ENCODE data around the gene MLIP. TPM values are rescaled to one million over a fixed set of nuclear protein-coding genes. Genes with fewer than 3 reads are reported as not detected.
"Not testable (repeated sequence)": the region's sequence is repeated elsewhere in the genome, so short reads cannot be mapped to it uniquely, and the experiment has no call there.

Gene MLIP
- total and polyA plus RNA-seq, 2 experiments from 2014 or later = not detected

DNA sequence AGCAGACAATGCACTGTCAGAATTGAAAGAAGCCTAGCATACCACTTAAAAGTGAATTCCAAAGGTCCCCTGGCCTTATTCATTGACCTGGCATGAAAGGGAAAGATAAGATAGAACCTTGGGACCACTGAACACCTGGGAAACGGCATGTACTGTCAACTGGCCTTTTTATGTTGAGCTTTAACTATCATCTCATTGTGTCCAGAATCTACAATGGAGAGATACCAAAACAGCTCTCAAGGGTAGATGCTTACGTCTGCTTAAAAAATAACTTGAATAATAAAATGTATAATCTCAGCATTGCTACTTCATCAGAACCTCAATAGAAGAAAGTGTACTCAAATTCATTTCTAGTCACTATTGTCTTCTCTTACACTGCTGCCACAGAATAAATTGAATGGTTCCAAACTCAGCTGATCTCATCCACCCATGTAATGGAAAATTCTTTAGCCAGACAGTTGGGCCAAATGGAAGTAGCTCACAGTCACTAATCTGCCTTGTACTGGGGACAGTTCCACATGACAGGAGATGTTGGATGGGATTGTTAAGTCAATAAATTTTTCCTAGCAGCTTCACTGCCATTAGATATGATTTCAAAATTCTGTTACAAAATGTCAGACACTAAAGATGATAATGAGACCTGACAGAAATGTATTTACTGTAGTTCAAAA lies 93.8 kb downstream of the MLIP start (continued):
- TF ChIP-seq CTCF (conservative IDR thresholded peaks at IDR 0.05; ENCODE audit: low read depth in 2 of 2) = no peak
- no peak for TF ChIP-seq ZNF114 (CRISPR knock-in tag; IDR thresholded peaks at IDR 0.05)
- TF ChIP-seq NANOG (IDR thresholded peaks at IDR 0.05; ENCODE audit: borderline replicate concordance) = no peak
- TF ChIP-seq EZH2phosphoT487 (IDR thresholded peaks at IDR 0.05; ENCODE audit: unreplicated experiment) = no peak
- TF ChIP-seq EZH2 (IDR thresholded peaks at IDR 0.05; ENCODE audit: low read depth, unreplicated experiment) = no peak
- TF ChIP-seq ZNF331 (CRISPR knock-in tag; IDR thresholded peaks at IDR 0.05; ENCODE audit: low read depth) = no peak
- TF ChIP-seq, protein P1, sequence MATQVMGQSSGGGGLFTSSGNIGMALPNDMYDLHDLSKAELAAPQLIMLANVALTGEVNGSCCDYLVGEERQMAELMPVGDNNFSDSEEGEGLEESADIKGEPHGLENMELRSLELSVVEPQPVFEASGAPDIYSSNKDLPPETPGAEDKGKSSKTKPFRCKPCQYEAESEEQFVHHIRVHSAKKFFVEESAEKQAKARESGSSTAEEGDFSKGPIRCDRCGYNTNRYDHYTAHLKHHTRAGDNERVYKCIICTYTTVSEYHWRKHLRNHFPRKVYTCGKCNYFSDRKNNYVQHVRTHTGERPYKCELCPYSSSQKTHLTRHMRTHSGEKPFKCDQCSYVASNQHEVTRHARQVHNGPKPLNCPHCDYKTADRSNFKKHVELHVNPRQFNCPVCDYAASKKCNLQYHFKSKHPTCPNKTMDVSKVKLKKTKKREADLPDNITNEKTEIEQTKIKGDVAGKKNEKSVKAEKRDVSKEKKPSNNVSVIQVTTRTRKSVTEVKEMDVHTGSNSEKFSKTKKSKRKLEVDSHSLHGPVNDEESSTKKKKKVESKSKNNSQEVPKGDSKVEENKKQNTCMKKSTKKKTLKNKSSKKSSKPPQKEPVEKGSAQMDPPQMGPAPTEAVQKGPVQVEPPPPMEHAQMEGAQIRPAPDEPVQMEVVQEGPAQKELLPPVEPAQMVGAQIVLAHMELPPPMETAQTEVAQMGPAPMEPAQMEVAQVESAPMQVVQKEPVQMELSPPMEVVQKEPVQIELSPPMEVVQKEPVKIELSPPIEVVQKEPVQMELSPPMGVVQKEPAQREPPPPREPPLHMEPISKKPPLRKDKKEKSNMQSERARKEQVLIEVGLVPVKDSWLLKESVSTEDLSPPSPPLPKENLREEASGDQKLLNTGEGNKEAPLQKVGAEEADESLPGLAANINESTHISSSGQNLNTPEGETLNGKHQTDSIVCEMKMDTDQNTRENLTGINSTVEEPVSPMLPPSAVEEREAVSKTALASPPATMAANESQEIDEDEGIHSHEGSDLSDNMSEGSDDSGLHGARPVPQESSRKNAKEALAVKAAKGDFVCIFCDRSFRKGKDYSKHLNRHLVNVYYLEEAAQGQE (IDR thresholded peaks at IDR 0.05; ENCODE audit: unreplicated experiment) = no peak

DNA sequence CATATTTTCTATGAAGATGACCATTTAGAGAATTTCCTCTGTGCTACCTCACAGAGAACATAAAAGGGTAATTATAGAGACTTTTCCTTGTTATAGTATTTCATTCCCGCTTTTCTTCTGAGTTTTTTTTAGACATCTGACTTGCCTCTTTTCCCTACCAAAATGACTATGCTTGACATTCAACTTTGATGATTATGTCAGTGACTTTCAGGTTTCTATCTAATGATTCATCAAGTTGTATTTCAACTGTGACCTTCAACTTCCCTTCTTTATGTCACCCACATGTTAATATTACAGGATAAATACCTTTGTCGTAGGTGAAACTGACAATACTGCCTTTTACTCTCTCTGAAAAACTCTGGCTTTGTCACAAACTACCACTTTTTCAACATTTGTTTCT lies 95.3 kb downstream of the MLIP start:
- H3K9me2 ChIP-seq (ENCODE audit: insufficient read depth) = no peaks in the 10 kb centered on the region
- no peaks in the 10 kb centered on the region for H3K27me3 ChIP-seq (ENCODE audit: insufficient read depth)
- H3K9me3 Mint-ChIP-seq = no peaks in the 10 kb centered on the region
- no peak for ATAC-seq
- H3K4me2 ChIP-seq = no peak overlapping the region
- H3K79me2 ChIP-seq (replicated peaks; ENCODE audit: insufficient read depth) = no peaks in the 10 kb centered on the region
- H3K4me1 ChIP-seq (ENCODE audit: insufficient read depth) = no peaks in the 10 kb centered on the region
- TF ChIP-seq STAT1 (IDR thresholded peaks at IDR 0.05; ENCODE audit: unreplicated experiment) = no peak
- no peak for DNase-seq (ENCODE audit: low spot score)
- no peak overlapping the region for H3K4me3 Mint-ChIP-seq
- no peaks in the 10 kb centered on the region for H4K20me1 ChIP-seq (replicated peaks; ENCODE audit: insufficient read depth)
- no peak overlapping the region for H3K27ac ChIP-seq (ENCODE audit: low read depth)
- no peaks in the 10 kb centered on the region for H3K4me1 Mint-ChIP-seq
- no peak overlapping the region for H3K4me3 ChIP-seq
- H2AFZ ChIP-seq = no peak overlapping the region
- H3K36me3 ChIP-seq (ENCODE audit: insufficient read depth) = no peaks in the 10 kb centered on the region
- no peaks in the 10 kb centered on the region for H3F3A ChIP-seq (replicated peaks; ENCODE audit: low read depth)
- H3K27me3 Mint-ChIP-seq (ENCODE audit: insufficient read depth, low read depth, poor library complexity) = no peaks in the 10 kb centered on the region
- H3K36me3 Mint-ChIP-seq (ENCODE audit: low read depth) = no peaks in the 10 kb centered on the region
- H3K27ac Mint-ChIP-seq = no peak overlapping the region

GRCh38 chr6:54209983-54210382 lies 98.7 kb downstream of the MLIP start:
- not testable (repeated sequence) for H3K27ac Mint-ChIP-seq; H3K4me3 Mint-ChIP-seq; H3K36me3 ChIP-seq (ENCODE audit: insufficient read depth); H3K27me3 ChIP-seq (ENCODE audit: insufficient read depth); H3K4me1 ChIP-seq (ENCODE audit: insufficient read depth); H3K27ac ChIP-seq (ENCODE audit: low read depth); DNase-seq (ENCODE audit: low spot score); ATAC-seq; H3K4me3 ChIP-seq; H3K4me2 ChIP-seq; H4K20me1 ChIP-seq (replicated peaks; ENCODE audit: insufficient read depth); H2AFZ ChIP-seq; H3K4me1 Mint-ChIP-seq; H3K79me2 ChIP-seq (replicated peaks; ENCODE audit: insufficient read depth); H3K9me3 Mint-ChIP-seq; H3K27me3 Mint-ChIP-seq (ENCODE audit: insufficient read depth, low read depth, poor library complexity); H3K36me3 Mint-ChIP-seq (ENCODE audit: low read depth); H3K9me2 ChIP-seq (ENCODE audit: insufficient read depth); H3F3A ChIP-seq (replicated peaks; ENCODE audit: low read depth)
